ENCODE data around the gene PPM1M.
A peak's percentile ranks its signal among the peaks of the same experiment; 100 is the strongest.

PPM1M gene

GRCh38 chr3:52198643-52199608 lies 46.6 kb upstream of the PPM1M start:
- peak overlapping the region; percentile 87 to 88 for H3K4me3 ChIP-seq (replicated peaks in 1 of 2; ENCODE audit: low read depth in 2 of 2, low read length in 2 of 2)
- no peak for TF ChIP-seq CTCF (IDR thresholded peaks at IDR 0.05; ENCODE audit: low read depth, low read length)
- DNase-seq (ENCODE audit: low read depth in 2 of 2): no peak

DNA sequence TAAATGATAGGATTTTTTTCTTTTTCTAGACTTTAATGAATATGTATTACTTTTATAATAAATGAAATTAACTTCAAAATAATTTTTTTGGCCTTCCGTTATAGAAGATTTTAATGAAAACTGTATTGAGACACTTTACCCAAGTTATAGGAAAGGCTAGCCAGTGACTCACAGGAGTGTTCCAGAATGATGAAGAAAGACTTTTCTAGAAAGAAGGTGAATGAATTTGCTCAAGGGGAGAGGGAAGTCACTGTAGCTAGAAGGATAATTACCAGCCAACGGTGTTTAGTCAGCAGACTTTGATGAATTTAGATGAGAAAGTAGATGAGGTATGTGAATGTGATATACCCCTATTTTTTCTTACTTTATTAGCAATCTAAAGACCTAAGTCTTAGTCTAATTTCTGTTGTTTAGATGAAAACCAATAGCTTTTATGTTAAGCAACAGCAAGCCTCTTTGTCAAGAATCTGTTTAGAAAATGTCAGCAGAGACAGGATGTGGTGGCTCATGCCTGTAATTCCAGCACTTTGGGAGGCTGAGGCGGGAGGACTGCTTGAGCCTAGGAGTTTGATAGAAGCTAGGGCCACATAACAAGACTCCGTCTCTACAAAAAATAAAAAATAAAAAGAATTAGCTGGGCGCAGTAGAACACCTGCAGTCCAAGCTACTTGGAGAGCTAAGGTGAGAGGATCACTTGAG lies 44.4 kb upstream of the PPM1M start:
- no peak overlapping the region for H3K4me3 ChIP-seq (replicated peaks in 1 of 2; ENCODE audit: low read depth in 2 of 2, low read length in 2 of 2)
- no peak for DNase-seq (ENCODE audit: low read depth in 2 of 2)

DNA sequence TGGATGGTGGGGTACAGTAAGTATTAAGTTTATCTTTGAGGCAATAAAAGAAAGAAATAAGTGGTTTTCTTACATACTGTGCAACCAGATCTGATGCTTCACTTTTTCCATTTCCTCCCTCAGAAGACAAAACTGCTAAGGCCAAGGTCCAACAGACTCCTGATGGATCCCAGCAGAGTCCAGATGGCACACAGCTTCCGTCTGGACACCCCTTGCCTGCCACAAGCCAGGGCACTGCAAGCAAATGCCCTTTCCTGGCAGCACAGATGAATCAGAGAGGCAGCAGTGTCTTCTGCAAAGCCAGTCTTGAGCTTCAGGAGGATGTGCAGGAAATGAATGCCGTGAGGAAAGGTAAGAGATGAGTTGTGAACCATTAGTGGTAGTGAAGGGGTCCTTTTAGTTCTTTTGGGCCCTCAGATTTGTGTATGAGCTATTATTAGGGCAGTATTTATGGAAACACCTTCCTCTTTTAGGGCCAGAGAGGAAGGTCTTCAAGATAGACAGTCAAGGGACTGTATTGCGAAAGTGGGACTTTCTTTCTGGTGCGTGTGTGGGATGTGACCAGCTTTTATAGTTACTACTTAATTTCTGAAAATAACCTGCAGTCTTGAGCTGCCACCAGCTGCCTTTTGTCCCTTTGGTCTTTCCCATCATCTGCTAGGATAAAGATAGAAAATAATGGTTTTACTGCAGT lies 43.0 kb upstream of the PPM1M start:
- no peak for TF ChIP-seq CTCF (IDR thresholded peaks at IDR 0.05; ENCODE audit: low read depth, low read length)
- no peak for DNase-seq (ENCODE audit: low read depth in 2 of 2)
- H3K4me3 ChIP-seq (replicated peaks in 1 of 2; ENCODE audit: low read depth in 2 of 2, low read length in 2 of 2): no peak overlapping the region

More for the DNA sequence above, 44.4 kb upstream of the PPM1M start:
- TF ChIP-seq CTCF (IDR thresholded peaks at IDR 0.05; ENCODE audit: low read depth, low read length): no peak

DNA sequence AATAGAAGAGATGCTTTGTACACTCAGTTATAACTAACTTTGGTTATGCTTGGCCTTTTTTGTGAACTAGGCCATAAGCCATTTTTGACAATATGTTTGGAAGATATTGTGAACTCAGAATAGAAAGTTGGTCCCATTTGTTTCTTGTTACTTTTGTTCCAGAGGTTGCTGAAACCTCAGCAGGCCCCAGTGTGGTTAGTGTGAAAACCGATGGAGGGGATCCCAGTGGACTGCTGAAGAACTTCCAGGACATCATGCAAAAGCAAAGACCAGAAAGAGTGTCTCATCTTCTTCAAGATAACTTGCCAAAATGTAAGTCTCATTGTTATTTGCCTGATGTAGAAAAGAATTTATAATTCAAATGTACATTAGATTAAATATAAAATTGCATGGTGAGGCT lies 41.9 kb upstream of the PPM1M start:
- TF ChIP-seq CTCF (IDR thresholded peaks at IDR 0.05; ENCODE audit: low read depth, low read length): no peak
- H3K4me3 ChIP-seq (replicated peaks in 1 of 2; ENCODE audit: low read depth in 2 of 2, low read length in 2 of 2): no peak overlapping the region
- DNase-seq (ENCODE audit: low read depth in 2 of 2): no peak

GRCh38 chr3:52204337-52205073 lies 41.1 kb upstream of the PPM1M start:
- DNase-seq (ENCODE audit: low read depth in 2 of 2): peak in 1 of 2 donors; percentile 26
- H3K4me3 ChIP-seq (replicated peaks in 1 of 2; ENCODE audit: low read depth in 2 of 2, low read length in 2 of 2): no peak overlapping the region
- no peak for TF ChIP-seq CTCF (IDR thresholded peaks at IDR 0.05; ENCODE audit: low read depth, low read length)

DNA sequence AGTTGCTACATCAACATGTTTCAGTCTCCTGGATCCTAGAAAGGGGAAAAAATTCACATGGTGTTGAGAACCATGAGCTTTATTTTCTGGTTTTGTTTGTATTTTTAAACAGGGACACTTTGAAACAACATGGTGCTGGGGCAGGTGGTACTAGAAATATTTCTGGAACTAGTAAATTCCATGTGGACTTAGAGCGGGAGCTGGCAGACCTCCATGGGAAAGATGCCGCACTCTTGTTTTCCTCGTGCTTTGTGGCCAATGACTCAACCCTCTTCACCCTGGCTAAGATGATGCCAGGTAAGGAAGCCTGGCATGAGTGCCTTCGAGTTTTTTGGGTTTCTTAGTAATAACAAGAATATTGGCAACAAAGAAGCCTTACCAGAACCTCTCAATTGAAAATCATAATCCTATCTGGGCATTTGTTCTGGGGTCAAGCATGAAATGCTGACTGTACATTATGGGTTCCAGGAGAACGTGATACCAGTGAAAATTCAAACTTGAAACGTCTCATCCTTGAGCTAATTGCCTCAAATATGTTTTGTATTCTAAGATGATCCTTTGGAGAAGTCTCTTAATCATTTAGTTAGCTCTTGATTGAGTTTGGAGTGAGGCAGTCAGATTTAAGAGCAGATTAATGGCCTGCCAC lies 39.7 kb upstream of the PPM1M start:
- no peak for DNase-seq (ENCODE audit: low read depth in 2 of 2)
- no peak for TF ChIP-seq CTCF (IDR thresholded peaks at IDR 0.05; ENCODE audit: low read depth, low read length)
- no peak overlapping the region for H3K4me3 ChIP-seq (replicated peaks in 1 of 2; ENCODE audit: low read depth in 2 of 2, low read length in 2 of 2)
